GM19463 (cell line): Measurements from ENCODE around the gene XPA.
"Not testable (repeated sequence)": the region's sequence is repeated elsewhere in the genome, so short reads cannot be mapped to it uniquely, and the experiment has no call there.

ENCODE experiments used
- ATAC-seq: cut with Tn5 transposase; IDR thresholded peaks from one replicate; pipeline ENCODE4 v1.9.1; 2021; ENCODE audit warnings: mild to moderate bottlenecking, moderate library complexity; ENCODE audit not compliant: unreplicated experiment

The XPA gene

GRCh38 chr9:97704345-97704677 is 7.2 kb upstream of the XPA start:
- no peak for ATAC-seq

- ATAC-seq: peak; percentile 63
Observed at GRCh38 chr9:97703437-97704344, 6.6 kb upstream of the XPA start.

- not testable (repeated sequence) for ATAC-seq
Observed at GRCh38 chr9:97699824-97700223, 2.7 kb upstream of the XPA start.

- ATAC-seq: not testable (repeated sequence)
Observed at GRCh38 chr9:97699281-97699680, 2.1 kb upstream of the XPA start.

GRCh38 chr9:97698865-97699264 is 1.7 kb upstream of the XPA start:
- no peak for ATAC-seq

- ATAC-seq: no peak
Observed at GRCh38 chr9:97697837-97698236, 697 bp upstream of the XPA start.

GRCh38 chr9:97695995-97696802 is 941 bp downstream of the XPA start:
- ATAC-seq: no peak

GRCh38 chr9:97695390-97695789 is 1.8 kb downstream of the XPA start:
- ATAC-seq: no peak

GRCh38 chr9:97694769-97695168 is 2.4 kb downstream of the XPA start:
- ATAC-seq: no peak

GRCh38 chr9:97689401-97690180 is 7.5 kb downstream of the XPA start:
- ATAC-seq: no peak

- no peak for ATAC-seq
Observed at GRCh38 chr9:97688654-97689053, 8.5 kb downstream of the XPA start.

GRCh38 chr9:97682242-97682641 is 14.9 kb downstream of the XPA start:
- ATAC-seq: no peak

- ATAC-seq: peak; percentile 50
Observed at GRCh38 chr9:97675655-97676054, 21.5 kb downstream of the XPA start.

- no peak for ATAC-seq
Observed at GRCh38 chr9:97673922-97674321, 23.2 kb downstream of the XPA start.

GRCh38 chr9:97672403-97672802 is 24.7 kb downstream of the XPA start:
- ATAC-seq: no peak

GRCh38 chr9:97670586-97670985 is 26.6 kb downstream of the XPA start:
- no peak for ATAC-seq

GRCh38 chr9:97668485-97668884 is 28.7 kb downstream of the XPA start:
- no peak for ATAC-seq

GRCh38 chr9:97666907-97667686 is 30.0 kb downstream of the XPA start:
- ATAC-seq: no peak

- ATAC-seq: no peak
Observed at GRCh38 chr9:97665742-97666141, 31.4 kb downstream of the XPA start.

GRCh38 chr9:97660847-97661246 is 36.3 kb downstream of the XPA start:
- no peak for ATAC-seq

GRCh38 chr9:97660340-97660739 is 36.8 kb downstream of the XPA start:
- no peak for ATAC-seq
